DND-41 (cell line): ENCODE results near the gene METTL9.
"Not testable (repeated sequence)": the region's sequence is repeated elsewhere in the genome, so short reads cannot be mapped to it uniquely, and the experiment has no call there.

Source experiments
- ATAC-seq: fragments of 200-7000 bp; cut with Tn5 transposase; 3 replicates; pipeline ENCODE4 v1.9.1; 2021; ENCODE audit warnings: low read depth; ENCODE audit not compliant: insufficient read depth
- DNase-seq: peaks from one replicate; pipeline ENCODE4 v3.0.0-alpha.2; 2020
- H2AFZ ChIP-seq: 2 replicates; pipeline ENCODE4 v1.6.0; 2012; ENCODE audit warnings: low read depth, low read length
- H3K27ac ChIP-seq: 2 replicates; pipeline ENCODE4 v1.5.1; 2012; ENCODE audit warnings: low read length, inconsistent platforms
- H3K27me3 ChIP-seq: fragments of 200-600 bp; sonication (generic); 2 replicates; pipeline ENCODE4 v1.6.0; 2012; ENCODE audit warnings: low read length, mild to moderate bottlenecking, inconsistent platforms; ENCODE audit not compliant: insufficient read depth, poor library complexity
- H3K36me3 ChIP-seq: 2 replicates; pipeline ENCODE4 v1.5.1; 2012; ENCODE audit warnings: low read length, inconsistent platforms; ENCODE audit not compliant: insufficient read depth
- H3K4me1 ChIP-seq: 2 replicates; pipeline ENCODE4 v1.5.1; 2012; ENCODE audit warnings: mild to moderate bottlenecking, low read length; ENCODE audit not compliant: insufficient read depth
- H3K4me2 ChIP-seq: 2 replicates; pipeline ENCODE4 v1.6.0; 2012; ENCODE audit warnings: mild to moderate bottlenecking, moderate library complexity, low read length, inconsistent platforms; ENCODE audit not compliant: insufficient read depth
- H3K4me3 ChIP-seq, 2 experiments: fragments of 200-600 bp in 1 of 2; shearing (Covaris generic) in 1 of 2; 2 replicates each; pipeline ENCODE4 v1.5.1; 2012 to 2016; ENCODE audit warnings: inconsistent platforms in 2 of 2, low read length in 2 of 2, mild to moderate bottlenecking in 2 of 2, low read depth in 1 of 2, moderate library complexity in 1 of 2
- H3K79me2 ChIP-seq: 2 replicates; pipeline ENCODE4 v1.6.0; 2012; ENCODE audit warnings: low read length, inconsistent platforms; ENCODE audit not compliant: insufficient read depth
- H3K9ac ChIP-seq: 2 replicates; pipeline ENCODE4 v1.6.0; 2012; ENCODE audit warnings: low read depth, mild to moderate bottlenecking, inconsistent platforms, low read length, moderate library complexity
- H3K9me3 ChIP-seq: 2 replicates; pipeline ENCODE4 v1.5.1; 2012; ENCODE audit warnings: low read length, moderate library complexity, mild to moderate bottlenecking, inconsistent platforms; ENCODE audit not compliant: insufficient read depth, severe bottlenecking
- H4K20me1 ChIP-seq: 2 replicates; pipeline ENCODE4 v1.6.0; 2012; ENCODE audit warnings: low read length; ENCODE audit not compliant: insufficient read depth
- CTCF ChIP-seq: IDR thresholded peaks from 2 replicates; pipeline ENCODE4 v1.5.1; 2012; ENCODE audit warnings: borderline replicate concordance, low read length, moderate library complexity, mild to moderate bottlenecking; ENCODE audit not compliant: poor library complexity, severe bottlenecking; ENCODE audit errors: extremely low read depth
- EZH2 ChIP-seq: IDR thresholded peaks from 3 replicates; pipeline ENCODE4 v1.6.1; 2012; ENCODE audit warnings: borderline replicate concordance, low read depth, mild to moderate bottlenecking, moderate library complexity, low read length, inconsistent platforms; ENCODE audit not compliant: severe bottlenecking

Gene METTL9

GRCh38 chr16:21566891-21567414 is 32.4 kb upstream of the METTL9 start:
- ATAC-seq: no peak
- no peak overlapping the region for H3K4me2 ChIP-seq
- no peaks in the 10 kb centered on the region for H3K4me1 ChIP-seq
- H3K36me3 ChIP-seq: no peaks in the 10 kb centered on the region
- no peak overlapping the region for H3K27ac ChIP-seq
- no peak for DNase-seq
- no peaks in the 10 kb centered on the region for H3K9me3 ChIP-seq
- H3K79me2 ChIP-seq: no peaks in the 10 kb centered on the region
- H4K20me1 ChIP-seq: no peaks in the 10 kb centered on the region
- TF ChIP-seq CTCF (no peak), EZH2 (no peak)
- no peak overlapping the region for H3K9ac ChIP-seq
- no peak overlapping the region for H2AFZ ChIP-seq
- H3K4me3 ChIP-seq: no peak overlapping the region
- peaks cover 14% of the 10 kb centered on the region for H3K27me3 ChIP-seq

- not testable (repeated sequence) for H3K4me3 ChIP-seq, H3K79me2 ChIP-seq, H3K4me1 ChIP-seq, H3K27ac ChIP-seq, H2AFZ ChIP-seq, DNase-seq, H3K4me2 ChIP-seq, ATAC-seq, H3K36me3 ChIP-seq, H3K9me3 ChIP-seq, H4K20me1 ChIP-seq, H3K9ac ChIP-seq
- H3K27me3 ChIP-seq: peaks cover 14% of the 10 kb centered on the region
Observed at GRCh38 chr16:21567496-21567895, 31.9 kb upstream of the METTL9 start.

GRCh38 chr16:21568502-21569189 is 30.7 kb upstream of the METTL9 start:
- Histone ChIP-seq H3K4me1 (no peaks in the 10 kb centered on the region), H3K27ac (no peak overlapping the region), H3K9ac (no peak overlapping the region), H3K27me3 (peaks cover 14% of the 10 kb centered on the region), H3K4me2 (no peak overlapping the region), H3K36me3 (no peaks in the 10 kb centered on the region), H3K79me2 (no peaks in the 10 kb centered on the region), H3K4me3 (no peak overlapping the region), H3K9me3 (no peaks in the 10 kb centered on the region), H2AFZ (no peak overlapping the region), H4K20me1 (no peaks in the 10 kb centered on the region)
- DNase-seq (no peak), ATAC-seq (no peak)
- TF ChIP-seq CTCF (no peak), EZH2 (no peak)

GRCh38 chr16:21570676-21571017 is 28.7 kb upstream of the METTL9 start:
- Histone ChIP-seq H3K4me1 (no peaks in the 10 kb centered on the region), H2AFZ (no peak overlapping the region), H3K27ac (no peak overlapping the region), H3K36me3 (no peaks in the 10 kb centered on the region), H3K9ac (no peak overlapping the region), H4K20me1 (no peaks in the 10 kb centered on the region), H3K4me3 (no peak overlapping the region), H3K27me3 (peaks cover 14% of the 10 kb centered on the region), H3K79me2 (no peaks in the 10 kb centered on the region), H3K9me3 (no peaks in the 10 kb centered on the region), H3K4me2 (no peak overlapping the region)
- no peak for DNase-seq
- ATAC-seq: no peak
- no peak for TF ChIP-seq EZH2
- TF ChIP-seq CTCF: no peak

GRCh38 chr16:21573506-21573905 is 25.9 kb upstream of the METTL9 start:
- H2AFZ ChIP-seq, H4K20me1 ChIP-seq, H3K4me1 ChIP-seq, H3K27ac ChIP-seq, H3K9ac ChIP-seq, ATAC-seq, DNase-seq, H3K4me2 ChIP-seq, H3K36me3 ChIP-seq, H3K4me3 ChIP-seq, H3K79me2 ChIP-seq, H3K27me3 ChIP-seq, H3K9me3 ChIP-seq: not testable (repeated sequence)
